ENCODE results near the gene KDM8. TPM values are rescaled to one million over a fixed set of nuclear protein-coding genes. Genes with fewer than 3 reads are reported as not detected.

Gene KDM8
- total and polyA plus RNA-seq, 7 donors = 2.2 to 7.8 (median 3.5) TPM

DNA sequence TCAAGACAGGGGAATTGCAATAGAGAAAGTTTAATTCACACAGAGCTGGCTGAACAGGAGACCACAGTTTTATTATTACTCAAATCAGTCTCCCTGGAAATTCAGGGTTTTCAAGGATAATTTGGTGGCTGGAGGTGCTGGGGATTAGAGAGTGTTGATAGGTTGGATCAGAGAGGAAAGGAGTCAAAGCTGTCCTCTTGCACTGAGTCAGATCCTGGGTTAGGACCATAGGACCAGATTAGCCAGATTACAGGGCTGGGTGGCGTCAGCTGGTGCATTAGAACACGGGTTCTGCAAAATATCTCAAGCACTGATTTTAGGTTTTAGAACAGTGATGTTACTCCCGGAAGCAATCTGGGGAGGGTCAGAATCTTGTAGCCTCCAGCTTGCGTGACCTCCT, 67.0 kb downstream of the KDM8 start:
- Histone ChIP-seq H3K4me1 (peaks cover 12% of the 10 kb centered on the region), H3K27ac (no peak overlapping the region)
- WGBS, 3 donors = 84 to 88% (median 88%) methylated on average over 4 of the region's 4 CpGs

More for the DNA sequence above, 67.0 kb downstream of the KDM8 start:
- Histone ChIP-seq H3K9me3 (no peaks in the 10 kb centered on the region), H3K4me3 (no peak overlapping the region), H3K36me3 (ENCODE audit: insufficient read depth in 1 of 2, low read depth in 1 of 2) (no peaks in the 10 kb centered on the region), H3K27me3 (ENCODE audit: insufficient read depth in 3 of 3, low read length in 2 of 3) (no peaks in the 10 kb centered on the region)
- intact Hi-C loops (cut with DNase I) = no loop called here
- TF ChIP-seq, protein P1, sequence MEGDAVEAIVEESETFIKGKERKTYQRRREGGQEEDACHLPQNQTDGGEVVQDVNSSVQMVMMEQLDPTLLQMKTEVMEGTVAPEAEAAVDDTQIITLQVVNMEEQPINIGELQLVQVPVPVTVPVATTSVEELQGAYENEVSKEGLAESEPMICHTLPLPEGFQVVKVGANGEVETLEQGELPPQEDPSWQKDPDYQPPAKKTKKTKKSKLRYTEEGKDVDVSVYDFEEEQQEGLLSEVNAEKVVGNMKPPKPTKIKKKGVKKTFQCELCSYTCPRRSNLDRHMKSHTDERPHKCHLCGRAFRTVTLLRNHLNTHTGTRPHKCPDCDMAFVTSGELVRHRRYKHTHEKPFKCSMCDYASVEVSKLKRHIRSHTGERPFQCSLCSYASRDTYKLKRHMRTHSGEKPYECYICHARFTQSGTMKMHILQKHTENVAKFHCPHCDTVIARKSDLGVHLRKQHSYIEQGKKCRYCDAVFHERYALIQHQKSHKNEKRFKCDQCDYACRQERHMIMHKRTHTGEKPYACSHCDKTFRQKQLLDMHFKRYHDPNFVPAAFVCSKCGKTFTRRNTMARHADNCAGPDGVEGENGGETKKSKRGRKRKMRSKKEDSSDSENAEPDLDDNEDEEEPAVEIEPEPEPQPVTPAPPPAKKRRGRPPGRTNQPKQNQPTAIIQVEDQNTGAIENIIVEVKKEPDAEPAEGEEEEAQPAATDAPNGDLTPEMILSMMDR (IDR thresholded peaks at IDR 0.05) = no peak
- no peak for DNase-seq
- no peak for ATAC-seq

Other genes starting within 250 kb of the KDM8 start
- gene C16orf82, start 136.6 kb upstream of the KDM8 start, total RNA-seq = not detected
- gene C16orf82, start 136.6 kb upstream of the KDM8 start, polyA plus RNA-seq = not detected
- gene NSMCE1, start 65.2 kb downstream of the KDM8 start, total RNA-seq = 10 to 100 TPM; 18.9 to 51.8 (median 28.8) TPM
- 10 to 100 TPM; 26.0 to 31.7 (median 28.4) TPM for gene NSMCE1, start 65.2 kb downstream of the KDM8 start, polyA plus RNA-seq
- 1 to 10 TPM; 5.8 to 9.6 (median 8.1) TPM for gene IL4R, start 110.4 kb downstream of the KDM8 start, total RNA-seq
- 1 to 10 TPM; 2.1 to 6.5 (median 4.5) TPM for gene IL4R, start 110.4 kb downstream of the KDM8 start, polyA plus RNA-seq
- under 1 TPM in 3 of 4 donors, not detected in 1; 0.08 to 0.15 (median 0.12) TPM for gene IL21R, start 198.6 kb downstream of the KDM8 start, total RNA-seq
- under 1 TPM in 2 of 3 donors, not detected in 1; 0.01 to 0.05 TPM for gene IL21R, start 198.6 kb downstream of the KDM8 start, polyA plus RNA-seq

Data from psoas muscle (tissue), 8 donors.